Hepatocyte (in vitro differentiated cells): ENCODE data around the gene CDC42SE2.

ENCODE experiments used
- EZH2 ChIP-seq: fragments of 200-600 bp; sonication (generic); IDR thresholded peaks from 2 replicates; pipeline ENCODE4 v1.6.1; 2016; ENCODE audit warnings: antibody characterized with exemption, mild to moderate bottlenecking, borderline replicate concordance
- TF ChIP-seq, protein P1 (sequence below): fragments of 200-600 bp; sonication (generic); IDR thresholded peaks from 2 replicates; pipeline ENCODE4 v1.5.1; 2016; ENCODE audit warnings: antibody characterized with exemption, mild to moderate bottlenecking; ENCODE audit not compliant: poor library complexity

DNA sequence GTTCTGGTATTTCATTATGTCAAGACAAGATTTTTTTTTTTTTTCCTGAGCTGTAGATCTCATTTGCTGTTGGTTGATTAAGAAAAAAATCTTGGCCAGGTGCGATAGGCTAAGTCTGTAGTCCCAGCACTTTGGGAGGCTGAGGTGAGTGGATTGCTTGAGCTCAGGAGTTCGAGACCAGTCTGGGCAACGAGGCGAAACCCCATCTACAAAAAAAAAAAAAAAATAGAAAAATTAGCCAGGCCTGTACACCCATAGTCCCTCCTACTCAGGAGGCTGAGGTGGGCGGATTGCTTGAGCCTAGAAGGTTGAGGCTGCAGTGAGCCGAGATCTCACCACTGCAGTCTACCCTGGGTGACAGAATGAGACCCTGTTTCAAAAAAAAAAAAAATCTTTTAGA lies 12.2 kb downstream of the CDC42SE2 start:
- TF ChIP-seq, protein P1, sequence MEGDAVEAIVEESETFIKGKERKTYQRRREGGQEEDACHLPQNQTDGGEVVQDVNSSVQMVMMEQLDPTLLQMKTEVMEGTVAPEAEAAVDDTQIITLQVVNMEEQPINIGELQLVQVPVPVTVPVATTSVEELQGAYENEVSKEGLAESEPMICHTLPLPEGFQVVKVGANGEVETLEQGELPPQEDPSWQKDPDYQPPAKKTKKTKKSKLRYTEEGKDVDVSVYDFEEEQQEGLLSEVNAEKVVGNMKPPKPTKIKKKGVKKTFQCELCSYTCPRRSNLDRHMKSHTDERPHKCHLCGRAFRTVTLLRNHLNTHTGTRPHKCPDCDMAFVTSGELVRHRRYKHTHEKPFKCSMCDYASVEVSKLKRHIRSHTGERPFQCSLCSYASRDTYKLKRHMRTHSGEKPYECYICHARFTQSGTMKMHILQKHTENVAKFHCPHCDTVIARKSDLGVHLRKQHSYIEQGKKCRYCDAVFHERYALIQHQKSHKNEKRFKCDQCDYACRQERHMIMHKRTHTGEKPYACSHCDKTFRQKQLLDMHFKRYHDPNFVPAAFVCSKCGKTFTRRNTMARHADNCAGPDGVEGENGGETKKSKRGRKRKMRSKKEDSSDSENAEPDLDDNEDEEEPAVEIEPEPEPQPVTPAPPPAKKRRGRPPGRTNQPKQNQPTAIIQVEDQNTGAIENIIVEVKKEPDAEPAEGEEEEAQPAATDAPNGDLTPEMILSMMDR, result no peak
- TF ChIP-seq EZH2, result no peak
